Stimulated activated CD4-positive, alpha-beta T cell treated with anti-CD3 and anti-CD28 coated beads, TNF-alpha, amount 100 ng/mL, for 24 hours (primary cell): ENCODE results near the gene ATP13A3.
A peak's percentile ranks its signal among the peaks of the same experiment; 100 is the strongest.

Experiments
- DNase-seq, 3 experiments: peaks; one replicate each; pipeline ENCODE4 v3.0.0-alpha.2; 2020; ENCODE audit warnings: low read depth in 3 of 3

Gene ATP13A3

DNA sequence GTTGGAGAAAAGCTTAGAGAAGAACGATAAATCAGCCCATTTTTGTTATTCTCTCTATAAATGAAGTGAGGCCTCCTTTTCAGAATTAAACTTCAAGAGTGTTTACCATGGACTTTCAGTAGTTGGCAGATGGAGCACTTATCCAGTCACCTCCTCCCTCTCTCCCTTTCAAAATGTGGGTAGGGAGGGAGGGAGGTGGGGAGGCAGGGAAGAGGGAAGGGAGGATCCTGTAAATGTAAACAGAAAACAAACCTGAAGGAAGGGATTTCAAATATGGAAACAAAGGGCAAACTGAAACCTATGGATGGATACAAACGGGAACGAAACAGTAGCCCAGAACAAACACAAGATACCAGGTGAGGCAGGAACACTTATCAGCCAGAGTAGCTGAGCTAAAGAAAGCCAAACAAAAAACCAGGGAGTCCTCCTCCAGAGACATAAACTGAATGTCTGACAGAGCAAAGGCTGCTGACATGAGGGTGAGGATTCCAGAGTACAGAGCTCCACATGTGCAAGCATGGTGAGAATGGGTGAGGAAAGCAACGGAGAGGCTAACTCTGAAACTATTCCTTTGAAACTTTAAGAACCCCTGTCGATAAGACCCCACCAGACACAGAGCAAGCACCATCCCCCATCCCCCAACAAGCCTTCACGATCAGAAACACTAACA, 46.8 kb downstream of the ATP13A3 start:
- DNase-seq, result no peak

- DNase-seq, result no peak
Measured at GRCh38 chr3:194434503-194434902, 52.3 kb downstream of the ATP13A3 start.

DNA sequence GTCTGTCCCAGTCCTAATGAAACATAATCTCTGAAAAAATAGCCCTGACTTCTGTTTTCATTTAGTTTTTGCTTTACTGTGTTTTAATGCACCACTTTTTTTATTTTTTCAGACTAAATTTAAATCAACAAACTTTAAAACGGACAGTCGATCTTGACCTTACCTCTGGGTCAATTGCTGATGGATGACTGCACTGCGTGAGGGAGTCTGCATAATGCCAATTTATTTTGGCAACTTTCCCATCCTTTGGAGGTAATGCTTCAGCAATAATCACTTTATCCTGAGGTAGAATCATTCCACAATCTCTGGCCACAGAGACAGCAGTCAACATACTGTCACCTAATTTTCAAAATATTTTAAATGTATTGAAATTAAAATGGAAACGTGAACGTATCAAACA, 55.2 kb downstream of the ATP13A3 start:
- no peak for DNase-seq

- no peak for DNase-seq
Measured at GRCh38 chr3:194425399-194425798, 61.4 kb downstream of the ATP13A3 start.

GRCh38 chr3:194424953-194425352, 61.8 kb downstream of the ATP13A3 start:
- DNase-seq, result no peak

DNA sequence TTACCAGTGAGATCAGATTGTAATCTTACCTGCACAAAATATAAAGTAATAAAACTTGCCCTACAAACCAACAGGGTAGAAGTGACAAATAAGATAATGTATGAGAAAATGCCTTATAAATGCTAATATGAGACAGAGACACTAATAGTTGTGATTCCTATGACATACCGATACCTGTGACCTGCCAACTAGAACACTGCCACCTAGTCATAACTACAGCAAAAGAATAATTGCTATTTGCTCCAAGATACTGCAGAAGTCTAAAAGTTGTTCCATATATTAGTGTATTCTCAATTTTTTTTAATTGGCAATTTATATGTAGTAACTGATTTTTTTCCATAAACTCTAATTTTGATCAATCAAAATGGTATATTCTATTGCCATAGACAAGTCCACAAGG, 62.4 kb downstream of the ATP13A3 start:
- DNase-seq, result no peak

DNA sequence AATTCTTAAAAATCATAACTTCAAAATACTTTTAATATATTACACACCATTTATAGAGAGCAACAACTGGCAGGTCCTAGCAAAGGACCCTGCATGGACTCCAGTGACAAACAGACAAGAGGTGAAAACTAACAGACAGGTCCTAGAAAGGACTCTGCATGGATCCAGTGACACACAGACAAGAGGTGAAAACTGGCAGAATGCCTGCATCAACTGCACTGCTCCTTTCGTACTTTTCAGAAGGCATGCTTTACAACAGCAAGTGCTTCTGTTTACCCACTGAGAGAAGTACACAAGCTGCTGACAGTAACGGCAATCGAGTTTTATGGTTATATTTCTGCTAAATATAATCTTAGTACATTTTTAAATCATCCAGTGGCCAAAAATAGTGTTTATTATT, 63.5 kb downstream of the ATP13A3 start:
- DNase-seq, result no peak

DNA sequence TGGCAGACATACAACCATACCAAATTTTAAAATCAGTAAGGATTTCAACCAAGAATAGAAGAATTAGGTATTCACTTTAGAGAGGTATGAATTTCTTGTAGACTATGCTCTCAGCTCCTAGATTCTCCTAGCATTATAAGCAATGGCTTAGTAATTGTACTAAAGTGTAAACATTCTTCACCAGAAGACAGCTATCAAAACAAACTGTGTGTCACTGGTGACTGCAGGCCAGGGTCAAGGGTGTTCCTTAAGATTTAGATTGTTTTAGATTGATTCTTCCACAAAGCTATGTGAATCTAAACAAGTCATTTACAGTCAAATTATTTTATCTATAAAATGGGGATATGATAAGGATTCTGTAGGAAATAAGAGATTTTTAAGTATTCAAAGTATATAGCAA, 64.6 kb downstream of the ATP13A3 start:
- no peak for DNase-seq

- no peak for DNase-seq
Measured at GRCh38 chr3:194418671-194419070, 68.1 kb downstream of the ATP13A3 start.

DNA sequence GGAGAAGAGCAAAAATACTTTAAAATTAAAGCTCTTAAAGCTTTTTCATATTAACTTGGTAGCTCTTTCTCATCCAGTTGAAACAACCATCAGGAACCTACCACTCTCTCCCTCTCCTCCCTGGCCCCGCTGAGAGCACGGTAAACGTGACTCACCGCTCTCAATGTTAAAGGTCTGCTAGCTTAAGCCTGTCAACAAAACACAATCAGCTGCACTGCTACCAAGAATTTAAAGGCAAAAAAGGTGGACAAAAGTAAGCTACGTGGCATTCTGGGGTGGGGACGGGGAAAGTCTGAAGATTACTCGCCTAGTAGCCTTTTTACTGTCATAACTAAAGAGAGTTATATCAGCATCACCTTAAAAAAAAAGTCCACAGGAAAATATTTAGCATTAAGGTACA, 79.4 kb downstream of the ATP13A3 start:
- no peak for DNase-seq

DNA sequence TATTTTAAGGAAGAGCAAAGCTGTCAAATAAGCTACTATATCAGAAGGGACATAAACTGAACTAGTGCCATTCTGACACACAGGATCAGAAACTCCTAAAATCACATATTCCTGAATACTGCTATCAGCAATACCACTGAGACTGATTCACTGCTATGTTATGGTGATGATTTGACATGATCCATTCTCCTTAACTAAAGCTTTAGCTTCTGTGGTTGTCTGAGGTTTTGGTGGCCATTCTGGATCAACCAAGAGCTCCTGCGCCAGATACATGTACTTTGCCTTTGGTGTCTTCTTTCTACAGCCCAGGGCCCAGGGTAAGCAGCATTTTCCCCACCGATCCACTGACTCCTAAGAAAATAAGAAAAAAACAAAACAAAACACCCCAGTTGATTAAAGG, 81.0 kb downstream of the ATP13A3 start:
- DNase-seq, result no peak

DNA sequence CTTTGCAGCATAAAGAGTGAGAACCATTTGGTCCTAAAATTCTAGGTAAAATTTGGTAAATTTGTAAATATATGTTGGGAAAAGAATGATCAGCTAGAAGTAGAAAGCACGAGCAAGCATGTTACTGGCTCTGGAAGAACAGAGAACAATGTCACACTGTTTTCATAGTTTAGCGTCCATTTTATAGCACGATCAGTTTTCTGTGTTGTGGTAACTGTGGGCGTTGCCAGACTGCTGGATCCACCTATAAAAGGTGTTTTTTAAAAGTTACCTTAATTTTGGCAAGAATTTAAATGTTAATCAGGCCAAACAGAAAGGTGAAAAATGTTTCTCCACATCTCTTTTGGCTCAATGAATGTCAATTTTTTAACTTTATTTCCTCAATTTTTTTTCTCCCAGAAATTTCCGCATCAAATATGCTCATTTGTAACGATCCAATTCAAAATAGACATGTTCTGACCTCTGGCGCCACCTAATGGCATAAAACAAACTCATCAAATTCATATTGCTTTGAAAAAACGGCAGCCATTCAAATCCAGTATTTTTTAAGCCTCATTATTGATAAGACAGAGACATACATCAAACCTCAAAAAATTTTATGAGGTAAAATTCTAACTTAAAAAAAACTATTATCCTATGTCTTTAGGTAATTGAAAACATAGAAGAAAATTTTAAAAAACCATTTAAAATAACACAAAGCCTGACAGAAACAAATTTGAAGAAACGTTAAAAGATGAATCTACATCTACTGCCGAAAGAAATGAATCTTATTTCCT, 82.2 kb downstream of the ATP13A3 start:
- DNase-seq, result peak in 1 of 3 experiments; percentile 34

GRCh38 chr3:194401868-194402329, 84.9 kb downstream of the ATP13A3 start:
- no peak for DNase-seq

GRCh38 chr3:194401346-194401745, 85.5 kb downstream of the ATP13A3 start:
- DNase-seq, result no peak

DNA sequence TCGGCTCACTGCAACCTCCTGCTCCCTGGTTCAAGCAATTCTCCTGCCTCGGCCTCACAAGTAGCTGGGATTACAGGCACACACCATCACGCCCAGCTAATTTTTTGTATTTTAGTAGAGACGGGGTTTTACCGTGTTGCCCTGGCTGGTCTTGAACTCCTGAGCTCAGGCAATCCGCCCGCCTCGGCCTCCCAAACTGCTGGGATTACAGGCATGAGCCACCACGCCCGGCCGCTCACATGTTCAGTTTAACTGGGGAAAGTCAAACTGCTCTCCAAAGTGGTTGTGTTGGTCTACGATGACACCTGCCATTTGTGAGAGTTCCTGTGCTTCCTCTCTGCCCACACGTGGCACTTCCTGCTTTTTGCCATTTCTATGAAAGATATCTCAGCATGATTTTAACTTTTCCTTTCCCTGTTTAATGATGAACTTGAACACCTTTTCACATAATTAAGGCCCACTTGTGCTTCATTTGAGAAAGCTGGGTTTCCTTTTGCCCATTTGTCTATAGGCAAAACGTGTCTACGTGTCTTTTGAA, 86.9 kb downstream of the ATP13A3 start:
- no peak for DNase-seq

DNA sequence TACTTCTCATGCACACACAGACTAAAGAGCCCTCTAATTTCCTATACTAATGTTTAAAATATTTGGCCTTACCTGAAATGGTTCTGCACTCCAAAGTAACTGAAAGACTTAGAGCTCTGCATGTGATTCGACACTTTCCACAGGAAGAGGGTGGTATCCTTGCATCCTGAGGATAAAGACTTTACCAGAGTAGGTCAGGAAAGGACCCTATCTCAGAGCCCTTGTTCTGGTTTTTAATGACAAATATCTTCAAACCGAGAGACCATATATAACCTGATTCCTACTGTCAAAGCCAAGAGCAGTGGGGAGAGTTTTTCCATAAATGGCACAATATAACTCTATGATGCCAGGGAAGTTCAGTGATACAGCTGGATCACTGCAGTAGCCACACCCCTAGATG, 87.6 kb downstream of the ATP13A3 start, which contains the start of gene GP5:
TSS of gene GP5 (minus strand) at position 101 of the 400 bp plus-strand sequence. CDS start 984 bp downstream, outside the sequence.
- DNase-seq, result no peak

DNA sequence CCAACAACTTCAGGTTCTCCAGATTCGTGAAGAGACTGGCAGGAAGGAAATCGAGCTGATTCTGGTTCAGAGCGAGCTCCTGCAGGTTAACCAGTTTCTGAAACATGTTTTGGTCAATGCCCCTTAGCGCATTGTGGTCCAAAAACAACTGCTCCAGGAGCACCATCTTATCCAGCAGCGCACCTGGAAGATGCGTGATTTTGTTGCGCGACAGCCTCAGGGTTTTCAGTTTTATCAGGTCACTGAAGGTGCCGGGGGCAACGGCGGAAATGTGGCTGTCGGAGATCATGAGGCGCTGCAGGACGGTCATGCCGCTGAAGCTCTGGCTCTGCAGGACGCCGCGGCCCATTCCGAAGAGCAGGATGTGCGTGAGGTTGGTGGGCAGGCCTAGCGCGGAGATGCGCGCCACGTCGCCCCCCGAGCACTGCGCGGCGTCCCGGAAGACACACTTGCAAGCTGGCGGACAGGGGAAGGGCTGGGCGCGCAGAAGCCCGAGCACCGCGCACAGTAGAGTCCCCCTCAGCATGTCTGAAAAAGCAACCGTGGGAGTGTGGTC, 89.0 kb downstream of the ATP13A3 start:
- DNase-seq, result no peak

DNA sequence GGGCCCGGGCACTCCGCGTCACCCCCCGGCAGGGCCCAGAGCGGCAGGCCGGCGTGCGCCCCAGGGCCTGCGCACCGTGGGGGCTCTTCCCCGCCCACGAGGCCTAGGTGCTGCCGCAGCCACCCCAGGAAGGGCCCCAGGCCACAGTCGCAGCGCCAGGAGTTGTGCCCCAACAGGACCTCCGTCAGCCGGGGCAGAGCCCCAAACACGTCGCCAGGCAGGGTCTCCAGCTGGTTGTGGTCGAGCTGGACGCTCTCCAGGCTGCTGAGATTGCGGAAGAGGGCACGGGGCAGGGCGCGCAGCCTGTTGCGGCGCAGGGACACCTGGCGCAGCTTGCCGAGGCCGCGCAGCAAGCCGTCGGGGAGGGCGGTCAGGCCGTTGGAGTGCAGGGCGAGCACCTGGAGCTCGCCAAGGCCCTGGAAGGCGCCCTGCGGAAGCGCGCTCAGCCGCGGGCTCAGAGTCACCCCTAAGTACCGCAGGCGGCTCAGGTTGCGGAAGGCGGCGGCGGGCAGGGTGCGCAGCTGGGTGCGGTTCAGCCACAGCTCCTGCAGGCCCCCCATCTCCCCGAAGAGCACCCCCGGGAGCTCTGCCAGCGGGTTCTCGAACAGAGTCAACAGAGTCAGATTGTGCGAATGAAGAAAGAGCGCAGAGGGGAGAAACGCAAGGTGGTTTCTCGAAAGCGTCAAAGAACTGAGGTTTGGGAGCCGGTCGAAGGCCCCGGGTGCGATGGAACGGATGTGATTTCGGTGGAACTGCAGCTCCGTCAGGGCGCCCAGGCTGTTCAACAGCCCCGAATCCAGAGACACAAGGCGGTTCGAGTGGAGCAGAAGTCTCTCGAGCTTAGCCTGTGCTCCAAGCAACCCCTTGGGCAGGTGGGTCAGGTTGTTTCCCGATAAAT, 89.7 kb downstream of the ATP13A3 start:
- DNase-seq, result peak in 1 of 3 experiments; percentile 29

- DNase-seq, result no peak
Measured at GRCh38 chr3:194396539-194396858, 90.3 kb downstream of the ATP13A3 start.

GRCh38 chr3:194395778-194396538, 90.8 kb downstream of the ATP13A3 start:
- peak; percentile 17 to 61 (median 25) for DNase-seq

DNA sequence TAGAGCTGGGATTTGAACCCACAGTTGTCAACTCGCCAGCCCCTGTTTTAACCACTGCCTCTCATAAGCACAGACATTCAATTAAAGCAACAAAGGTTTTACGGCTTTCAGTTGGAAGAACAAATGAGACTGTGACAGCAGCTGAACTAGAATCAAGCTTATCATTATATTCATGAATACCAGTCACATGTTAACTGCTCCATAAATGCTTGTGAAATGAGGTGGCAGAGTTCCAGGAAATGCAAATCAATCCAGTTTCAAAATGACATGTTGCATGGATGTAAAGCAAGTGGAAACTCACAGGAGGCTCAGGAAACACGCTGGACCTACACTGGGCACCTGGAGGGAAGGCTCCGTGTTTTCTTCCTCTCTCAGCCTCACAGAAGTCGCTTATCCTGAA, 91.6 kb downstream of the ATP13A3 start:
- no peak for DNase-seq
